Esophagus muscularis mucosa (tissue), 4 donors: ENCODE data around the gene OPRL1.

Experiments
- EP300 ChIP-seq: sonication (generic); formaldehyde crosslinking; IDR thresholded peaks from one replicate; pipeline ENCODE4 v1.6.1; 2017; ENCODE audit warnings: antibody characterized with exemption
- POLR2A ChIP-seq: fragments of 450-650 bp; IDR thresholded peaks from one replicate; pipeline ENCODE4 v1.6.1; 2017; ENCODE audit warnings: antibody characterized with exemption, moderate library complexity, mild to moderate bottlenecking, low read depth
- POLR2AphosphoS5 ChIP-seq, 2 donors: sonication (generic); formaldehyde crosslinking; IDR thresholded peaks; one replicate each; pipeline ENCODE4 v1.6.1; 2017; ENCODE audit warnings: antibody characterized with exemption in 2 of 2
- TF ChIP-seq, protein P1 (sequence below), 3 experiments: fragments of 200-600 bp in 2 of 3; fragments of 450-650 bp in 1 of 3; sonication (generic) in 2 of 3; IDR thresholded peaks; one replicate each; pipeline ENCODE4 v1.5.1; 2017 to 2019; ENCODE audit warnings: antibody characterized with exemption in 3 of 3, mild to moderate bottlenecking in 2 of 3, moderate library complexity in 1 of 3

- TF ChIP-seq, protein P1, sequence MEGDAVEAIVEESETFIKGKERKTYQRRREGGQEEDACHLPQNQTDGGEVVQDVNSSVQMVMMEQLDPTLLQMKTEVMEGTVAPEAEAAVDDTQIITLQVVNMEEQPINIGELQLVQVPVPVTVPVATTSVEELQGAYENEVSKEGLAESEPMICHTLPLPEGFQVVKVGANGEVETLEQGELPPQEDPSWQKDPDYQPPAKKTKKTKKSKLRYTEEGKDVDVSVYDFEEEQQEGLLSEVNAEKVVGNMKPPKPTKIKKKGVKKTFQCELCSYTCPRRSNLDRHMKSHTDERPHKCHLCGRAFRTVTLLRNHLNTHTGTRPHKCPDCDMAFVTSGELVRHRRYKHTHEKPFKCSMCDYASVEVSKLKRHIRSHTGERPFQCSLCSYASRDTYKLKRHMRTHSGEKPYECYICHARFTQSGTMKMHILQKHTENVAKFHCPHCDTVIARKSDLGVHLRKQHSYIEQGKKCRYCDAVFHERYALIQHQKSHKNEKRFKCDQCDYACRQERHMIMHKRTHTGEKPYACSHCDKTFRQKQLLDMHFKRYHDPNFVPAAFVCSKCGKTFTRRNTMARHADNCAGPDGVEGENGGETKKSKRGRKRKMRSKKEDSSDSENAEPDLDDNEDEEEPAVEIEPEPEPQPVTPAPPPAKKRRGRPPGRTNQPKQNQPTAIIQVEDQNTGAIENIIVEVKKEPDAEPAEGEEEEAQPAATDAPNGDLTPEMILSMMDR (IDR thresholded peaks at IDR 0.05), result no peak
- TF ChIP-seq POLR2A, result no peak
- no peak for TF ChIP-seq EP300
- TF ChIP-seq POLR2AphosphoS5 (IDR thresholded peaks at IDR 0.05), result peak in 1 of 2 donors; percentile 41
Measured at GRCh38 chr20:64055893-64056638, 23.8 kb upstream of the OPRL1 start.
